ENCODE measurements around the gene ACER1.
"Not testable (repeated sequence)": the region's sequence is repeated elsewhere in the genome, so short reads cannot be mapped to it uniquely, and the experiment has no call there.

Gene ACER1

GRCh38 chr19:6364353-6364752 lies 30.9 kb upstream of the ACER1 start:
- Mint-ChIP-seq H3K4me1 (ENCODE audit: low read depth) (peaks cover 22% of the 10 kb centered on the region), H3K27ac (peak overlapping the region; percentile 67), H3K4me3 (peak overlapping the region; percentile 36), H3K36me3 (ENCODE audit: low read depth) (peaks cover 72% of the 10 kb centered on the region), H3K9me3 (no peaks in the 10 kb centered on the region), H3K27me3 (no peaks in the 10 kb centered on the region)
- no peak for DNase-seq

GRCh38 chr19:6362351-6362801 lies 29.0 kb upstream of the ACER1 start:
- peak; percentile 61 for DNase-seq

GRCh38 chr19:6362027-6362350 lies 28.6 kb upstream of the ACER1 start:
- DNase-seq, result no peak
- peaks cover 48% of the 10 kb centered on the region for H3K36me3 Mint-ChIP-seq (ENCODE audit: low read depth)
- peak overlapping the region; percentile 89 for H3K4me3 Mint-ChIP-seq
- peaks cover 22% of the 10 kb centered on the region for H3K4me1 Mint-ChIP-seq (ENCODE audit: low read depth)
- H3K27ac Mint-ChIP-seq, result peak overlapping the region; percentile 92
- no peaks in the 10 kb centered on the region for H3K9me3 Mint-ChIP-seq
- no peaks in the 10 kb centered on the region for H3K27me3 Mint-ChIP-seq

More at GRCh38 chr19:6362351-6362801, 29.0 kb upstream of the ACER1 start:
- H3K27ac Mint-ChIP-seq, result peak overlapping the region; percentile 92
- H3K4me1 Mint-ChIP-seq (ENCODE audit: low read depth), result peaks cover 22% of the 10 kb centered on the region
- H3K4me3 Mint-ChIP-seq, result peak overlapping the region; percentile 89
- peaks cover 52% of the 10 kb centered on the region for H3K36me3 Mint-ChIP-seq (ENCODE audit: low read depth)
- no peaks in the 10 kb centered on the region for H3K27me3 Mint-ChIP-seq
- H3K9me3 Mint-ChIP-seq, result no peaks in the 10 kb centered on the region

- DNase-seq, H3K9me3 Mint-ChIP-seq, H3K27me3 Mint-ChIP-seq: not testable (repeated sequence)
- H3K36me3 Mint-ChIP-seq (ENCODE audit: low read depth), result peaks cover 38% of the 10 kb centered on the region
- H3K4me1 Mint-ChIP-seq (ENCODE audit: low read depth), result peaks cover 19% of the 10 kb centered on the region
- peak overlapping the region; percentile 92 for H3K27ac Mint-ChIP-seq
- peak overlapping the region; percentile 89 for H3K4me3 Mint-ChIP-seq
These were observed 27.4 kb upstream of the ACER1 start for GRCh38 chr19:6360857-6361216.

- H3K27ac Mint-ChIP-seq, DNase-seq, H3K9me3 Mint-ChIP-seq, H3K27me3 Mint-ChIP-seq: not testable (repeated sequence)
- H3K36me3 Mint-ChIP-seq (ENCODE audit: low read depth), result peaks cover 34% of the 10 kb centered on the region
- peaks cover 19% of the 10 kb centered on the region for H3K4me1 Mint-ChIP-seq (ENCODE audit: low read depth)
- H3K4me3 Mint-ChIP-seq, result peak overlapping the region; percentile 89
These were observed 27.0 kb upstream of the ACER1 start for GRCh38 chr19:6360445-6360844.

- Mint-ChIP-seq H3K4me1 (ENCODE audit: low read depth) (peaks cover 19% of the 10 kb centered on the region), H3K9me3 (no peaks in the 10 kb centered on the region), H3K4me3 (no peak overlapping the region), H3K27ac (no peak overlapping the region), H3K27me3 (no peaks in the 10 kb centered on the region), H3K36me3 (ENCODE audit: low read depth) (peaks cover 27% of the 10 kb centered on the region)
- no peak for DNase-seq
These were observed 26.3 kb upstream of the ACER1 start for GRCh38 chr19:6359568-6360341.

- Mint-ChIP-seq H3K9me3 (no peaks in the 10 kb centered on the region), H3K4me3 (no peak overlapping the region), H3K36me3 (ENCODE audit: low read depth) (peaks cover 14% of the 10 kb centered on the region), H3K27ac (no peak overlapping the region), H3K4me1 (ENCODE audit: low read depth) (peaks cover 10% of the 10 kb centered on the region), H3K27me3 (no peaks in the 10 kb centered on the region)
- no peak for DNase-seq
These were observed 24.6 kb upstream of the ACER1 start for GRCh38 chr19:6358003-6358402.

- Mint-ChIP-seq H3K9me3 (no peaks in the 10 kb centered on the region), H3K27me3 (no peaks in the 10 kb centered on the region), H3K4me1 (ENCODE audit: low read depth) (peaks cover 4% of the 10 kb centered on the region), H3K36me3 (ENCODE audit: low read depth) (peaks cover 14% of the 10 kb centered on the region), H3K27ac (no peak overlapping the region), H3K4me3 (no peak overlapping the region)
- DNase-seq, result no peak
These were observed 23.8 kb upstream of the ACER1 start for GRCh38 chr19:6357174-6357573.

- DNase-seq; H3K4me1 Mint-ChIP-seq (ENCODE audit: low read depth): not testable (repeated sequence)
- H3K36me3 Mint-ChIP-seq (ENCODE audit: low read depth), result peaks cover 12% of the 10 kb centered on the region
These were observed 22.1 kb upstream of the ACER1 start for GRCh38 chr19:6355321-6356040.

GRCh38 chr19:6354098-6354674 lies 20.8 kb upstream of the ACER1 start:
- H3K4me1 Mint-ChIP-seq (ENCODE audit: low read depth), result no peaks in the 10 kb centered on the region
- H3K4me3 Mint-ChIP-seq, result no peak overlapping the region
- H3K27me3 Mint-ChIP-seq, result no peaks in the 10 kb centered on the region
- no peak for DNase-seq
- H3K36me3 Mint-ChIP-seq (ENCODE audit: low read depth), result peaks cover 13% of the 10 kb centered on the region
- no peak overlapping the region for H3K27ac Mint-ChIP-seq
- no peaks in the 10 kb centered on the region for H3K9me3 Mint-ChIP-seq

More at GRCh38 chr19:6355321-6356040, 22.1 kb upstream of the ACER1 start:
- H3K27me3 Mint-ChIP-seq, H3K9me3 Mint-ChIP-seq, H3K4me3 Mint-ChIP-seq, H3K27ac Mint-ChIP-seq: not testable (repeated sequence)

GRCh38 chr19:6352381-6353165 lies 19.2 kb upstream of the ACER1 start:
- Mint-ChIP-seq H3K27ac (no peak overlapping the region), H3K4me3 (no peak overlapping the region), H3K36me3 (ENCODE audit: low read depth) (peaks cover 13% of the 10 kb centered on the region), H3K27me3 (no peaks in the 10 kb centered on the region), H3K4me1 (ENCODE audit: low read depth) (no peaks in the 10 kb centered on the region), H3K9me3 (no peaks in the 10 kb centered on the region)
- DNase-seq, result no peak

- H3K27ac Mint-ChIP-seq, result no peak overlapping the region
- no peaks in the 10 kb centered on the region for H3K4me1 Mint-ChIP-seq (ENCODE audit: low read depth)
- H3K4me3 Mint-ChIP-seq, result no peak overlapping the region
- DNase-seq, result no peak
- H3K36me3 Mint-ChIP-seq (ENCODE audit: low read depth), result peaks cover 15% of the 10 kb centered on the region
- no peaks in the 10 kb centered on the region for H3K27me3 Mint-ChIP-seq
- H3K9me3 Mint-ChIP-seq, result no peaks in the 10 kb centered on the region
These were observed 17.3 kb upstream of the ACER1 start for GRCh38 chr19:6350688-6351087.

- peaks cover 17% of the 10 kb centered on the region for H3K36me3 Mint-ChIP-seq (ENCODE audit: low read depth)
- H3K27me3 Mint-ChIP-seq; H3K9me3 Mint-ChIP-seq; H3K27ac Mint-ChIP-seq; DNase-seq; H3K4me1 Mint-ChIP-seq (ENCODE audit: low read depth); H3K4me3 Mint-ChIP-seq: not testable (repeated sequence)
These were observed 15.9 kb upstream of the ACER1 start for GRCh38 chr19:6349271-6349670.

GRCh38 chr19:6343462-6343861 lies 10.1 kb upstream of the ACER1 start:
- DNase-seq, result no peak
- Mint-ChIP-seq H3K27me3 (no peaks in the 10 kb centered on the region), H3K36me3 (ENCODE audit: low read depth) (peaks cover 18% of the 10 kb centered on the region), H3K4me1 (ENCODE audit: low read depth) (peaks cover 9% of the 10 kb centered on the region), H3K9me3 (no peaks in the 10 kb centered on the region), H3K4me3 (no peak overlapping the region), H3K27ac (no peak overlapping the region)
